Measurements from ENCODE around the gene AMOTL2.

The AMOTL2 gene

GRCh38 chr3:134373271-134374104 lies 759 bp downstream of the AMOTL2 start:
- Histone ChIP-seq H3K9me3 (ENCODE audit: low read length) (no peaks in the 10 kb centered on the region), H4K20me1 (ENCODE audit: insufficient read depth, low read length) (no peaks in the 10 kb centered on the region), H3K36me3 (ENCODE audit: insufficient read depth, low read length) (no peaks in the 10 kb centered on the region), H3K4me1 (ENCODE audit: insufficient read depth, low read length, severe bottlenecking) (no peaks in the 10 kb centered on the region), H3K79me2 (ENCODE audit: insufficient read depth, low read length) (no peaks in the 10 kb centered on the region), H3K27ac (ENCODE audit: low read depth, low read length, poor library complexity, severe bottlenecking) (no peak overlapping the region), H3F3A (ENCODE audit: insufficient read depth, low read length) (no peaks in the 10 kb centered on the region), H2AFZ (ENCODE audit: low read length) (no peak overlapping the region), H3K4me3 (ENCODE audit: low read depth, low read length, poor library complexity, severe bottlenecking) (no peak overlapping the region), H3K9ac (ENCODE audit: low read length) (no peak overlapping the region), H3K9me2 (ENCODE audit: low read depth, low read length) (no peaks in the 10 kb centered on the region), H3K27me3 (ENCODE audit: insufficient read depth, low read length) (no peaks in the 10 kb centered on the region; the same call in none of the 2 replicates), H3K4me2 (ENCODE audit: low read length) (no peak overlapping the region)
- TF ChIP-seq CTCF (IDR thresholded peaks at IDR 0.05; ENCODE audit: low read length) (no peak), EZH2 (IDR thresholded peaks at IDR 0.05; ENCODE audit: borderline replicate concordance, low read length) (no peak)

GRCh38 chr3:134372396-134373270 lies 1.6 kb downstream of the AMOTL2 start:
- Histone ChIP-seq H3K27me3 (ENCODE audit: insufficient read depth, low read length) (no peaks in the 10 kb centered on the region; the same call in none of the 2 replicates), H3K4me3 (ENCODE audit: low read depth, low read length, poor library complexity, severe bottlenecking) (no peak overlapping the region), H3K27ac (ENCODE audit: low read depth, low read length, poor library complexity, severe bottlenecking) (no peak overlapping the region), H4K20me1 (ENCODE audit: insufficient read depth, low read length) (no peaks in the 10 kb centered on the region), H3K9me2 (ENCODE audit: low read depth, low read length) (no peaks in the 10 kb centered on the region), H3K36me3 (ENCODE audit: insufficient read depth, low read length) (no peaks in the 10 kb centered on the region), H3K4me1 (ENCODE audit: insufficient read depth, low read length, severe bottlenecking) (no peaks in the 10 kb centered on the region), H3K9me3 (ENCODE audit: low read length) (no peaks in the 10 kb centered on the region), H3K79me2 (ENCODE audit: insufficient read depth, low read length) (no peaks in the 10 kb centered on the region), H3K9ac (ENCODE audit: low read length) (no peak overlapping the region), H3F3A (ENCODE audit: insufficient read depth, low read length) (no peaks in the 10 kb centered on the region), H2AFZ (ENCODE audit: low read length) (no peak overlapping the region), H3K4me2 (ENCODE audit: low read length) (no peak overlapping the region)
- TF ChIP-seq CTCF (IDR thresholded peaks at IDR 0.05; ENCODE audit: low read length), result no peak
- no peak for TF ChIP-seq EZH2 (IDR thresholded peaks at IDR 0.05; ENCODE audit: borderline replicate concordance, low read length)

GRCh38 chr3:134371542-134372324 lies 2.5 kb downstream of the AMOTL2 start:
- Histone ChIP-seq H3F3A (ENCODE audit: insufficient read depth, low read length) (no peaks in the 10 kb centered on the region), H3K4me1 (ENCODE audit: insufficient read depth, low read length, severe bottlenecking) (no peaks in the 10 kb centered on the region), H4K20me1 (ENCODE audit: insufficient read depth, low read length) (no peaks in the 10 kb centered on the region), H3K4me3 (ENCODE audit: low read depth, low read length, poor library complexity, severe bottlenecking) (no peak overlapping the region), H3K79me2 (ENCODE audit: insufficient read depth, low read length) (no peaks in the 10 kb centered on the region), H3K9ac (ENCODE audit: low read length) (no peak overlapping the region), H3K4me2 (ENCODE audit: low read length) (no peak overlapping the region), H3K27me3 (ENCODE audit: insufficient read depth, low read length) (no peaks in the 10 kb centered on the region; the same call in none of the 2 replicates), H3K36me3 (ENCODE audit: insufficient read depth, low read length) (no peaks in the 10 kb centered on the region), H3K27ac (ENCODE audit: low read depth, low read length, poor library complexity, severe bottlenecking) (no peak overlapping the region), H2AFZ (ENCODE audit: low read length) (no peak overlapping the region), H3K9me2 (ENCODE audit: low read depth, low read length) (no peaks in the 10 kb centered on the region), H3K9me3 (ENCODE audit: low read length) (no peaks in the 10 kb centered on the region)
- peak; percentile 18; the same call in 1 of the 2 replicates for TF ChIP-seq CTCF (IDR thresholded peaks at IDR 0.05; ENCODE audit: low read length)
- TF ChIP-seq EZH2 (IDR thresholded peaks at IDR 0.05; ENCODE audit: borderline replicate concordance, low read length), result no peak
